Mesothelial cell of epicardium (in vitro differentiated cells): Measurements from ENCODE around the gene FRMPD4. TPM values are rescaled to one million over a fixed set of nuclear protein-coding genes. Genes with fewer than 3 reads are reported as not detected.

Experiments used
- DNase-seq, 2 experiments: peaks; one replicate each; pipeline ENCODE4 v3.0.0; 2021; ENCODE audit warnings: low spot score in 2 of 2; ENCODE audit not compliant: unreplicated experiment in 2 of 2
- H3K27ac Mint-ChIP-seq: 2 replicates; pipeline ENCODE4 v1.8.0; 2021; ENCODE audit warnings: mixed read lengths
- H3K27me3 Mint-ChIP-seq: 2 replicates; pipeline ENCODE4 v1.8.0; 2021; ENCODE audit warnings: low read depth, mixed read lengths
- H3K36me3 Mint-ChIP-seq: 2 replicates; pipeline ENCODE4 v1.8.0; 2021; ENCODE audit warnings: mixed read lengths
- H3K4me1 Mint-ChIP-seq: 2 replicates; pipeline ENCODE4 v1.8.0; 2021; ENCODE audit warnings: mixed read lengths
- H3K4me3 Mint-ChIP-seq: 2 replicates; pipeline ENCODE4 v1.8.0; 2021; ENCODE audit warnings: mild to moderate bottlenecking, moderate library complexity, mixed read lengths
- H3K9me3 Mint-ChIP-seq: 2 replicates; pipeline ENCODE4 v1.8.0; 2021; ENCODE audit warnings: mixed read lengths
- total RNA-seq: library from RNA; stranded (reverse); gene quantifications from 3 replicates; pipeline ENCODE4 v1.2.1, GENCODE V29; 2021
- TF ChIP-seq, protein P1 (sequence below): fragments of 200-600 bp; sonication (generic); IDR thresholded peaks from one replicate; pipeline ENCODE4 v1.5.0; 2021; ENCODE audit warnings: antibody characterized with exemption; ENCODE audit not compliant: unreplicated experiment

The FRMPD4 gene
- 0.02 to 0.07 TPM in 2 of 3 replicates, not detected in the other for total RNA-seq

DNA sequence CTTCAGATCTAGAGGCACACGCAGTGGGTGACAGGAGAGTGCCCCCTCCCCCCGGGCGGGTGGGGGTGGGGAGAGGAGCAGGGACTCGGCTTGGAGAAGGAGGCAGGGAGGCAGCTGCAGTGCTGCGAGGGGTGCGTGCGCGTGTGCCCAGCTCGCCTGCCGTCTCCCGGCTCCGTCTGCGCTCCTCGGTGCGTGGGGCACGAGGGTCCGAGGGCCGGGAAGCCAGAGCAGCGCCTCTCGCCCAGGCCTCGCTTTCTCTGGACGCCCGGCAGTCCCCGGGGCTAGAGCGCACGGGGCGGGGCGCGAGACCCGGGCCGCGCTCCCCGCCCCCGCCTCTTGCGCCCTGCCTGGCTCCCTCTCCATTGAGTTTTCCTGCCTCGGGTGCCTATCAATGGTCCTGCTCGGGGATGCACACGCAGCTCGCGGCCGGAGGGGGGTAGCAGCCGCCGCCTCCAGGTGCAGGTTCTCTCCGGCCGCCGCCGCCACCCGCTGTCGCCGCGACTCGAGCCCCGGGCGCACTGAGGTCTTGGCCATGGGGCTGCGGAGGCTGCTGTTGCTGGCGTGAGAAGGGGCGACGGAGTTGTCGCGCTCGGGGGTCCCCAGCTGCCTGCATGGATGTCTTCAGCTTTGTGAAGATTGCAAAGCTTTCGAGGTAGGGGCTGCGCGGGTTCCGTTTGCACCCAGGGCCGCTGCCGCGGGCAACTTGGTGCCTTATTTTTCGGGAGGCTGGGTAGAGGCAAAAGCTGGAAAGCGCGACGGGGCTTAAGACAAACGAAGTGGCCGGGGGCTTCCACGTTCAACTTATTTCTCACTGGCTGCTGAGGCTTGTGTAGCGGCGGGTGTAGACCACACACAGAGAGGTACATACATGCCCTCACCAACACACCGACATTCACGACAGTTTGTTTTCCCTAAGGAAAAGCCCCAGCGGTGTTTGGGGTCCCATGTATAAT lies at the start of gene FRMPD4:
Gene FRMPD4 (plus strand): TSS at position 113 of the 953 bp plus-strand sequence. CDS start 499 bp downstream, at position 612.
- no peak within 1 kb of the TSS for H3K27ac Mint-ChIP-seq
- H3K9me3 Mint-ChIP-seq: peaks cover 3% of the 10 kb centered on the region
- H3K4me1 Mint-ChIP-seq: peaks cover 7% of the 10 kb centered on the region
- TF ChIP-seq, protein P1, sequence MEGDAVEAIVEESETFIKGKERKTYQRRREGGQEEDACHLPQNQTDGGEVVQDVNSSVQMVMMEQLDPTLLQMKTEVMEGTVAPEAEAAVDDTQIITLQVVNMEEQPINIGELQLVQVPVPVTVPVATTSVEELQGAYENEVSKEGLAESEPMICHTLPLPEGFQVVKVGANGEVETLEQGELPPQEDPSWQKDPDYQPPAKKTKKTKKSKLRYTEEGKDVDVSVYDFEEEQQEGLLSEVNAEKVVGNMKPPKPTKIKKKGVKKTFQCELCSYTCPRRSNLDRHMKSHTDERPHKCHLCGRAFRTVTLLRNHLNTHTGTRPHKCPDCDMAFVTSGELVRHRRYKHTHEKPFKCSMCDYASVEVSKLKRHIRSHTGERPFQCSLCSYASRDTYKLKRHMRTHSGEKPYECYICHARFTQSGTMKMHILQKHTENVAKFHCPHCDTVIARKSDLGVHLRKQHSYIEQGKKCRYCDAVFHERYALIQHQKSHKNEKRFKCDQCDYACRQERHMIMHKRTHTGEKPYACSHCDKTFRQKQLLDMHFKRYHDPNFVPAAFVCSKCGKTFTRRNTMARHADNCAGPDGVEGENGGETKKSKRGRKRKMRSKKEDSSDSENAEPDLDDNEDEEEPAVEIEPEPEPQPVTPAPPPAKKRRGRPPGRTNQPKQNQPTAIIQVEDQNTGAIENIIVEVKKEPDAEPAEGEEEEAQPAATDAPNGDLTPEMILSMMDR: no peak
- peak within 1 kb of the TSS; percentile 65 for H3K4me3 Mint-ChIP-seq
- peaks cover 75% of the 10 kb centered on the region for H3K27me3 Mint-ChIP-seq
- peak in 1 of 2 experiments; percentile 38 for DNase-seq
- no peaks in the 10 kb centered on the region for H3K36me3 Mint-ChIP-seq

DNA sequence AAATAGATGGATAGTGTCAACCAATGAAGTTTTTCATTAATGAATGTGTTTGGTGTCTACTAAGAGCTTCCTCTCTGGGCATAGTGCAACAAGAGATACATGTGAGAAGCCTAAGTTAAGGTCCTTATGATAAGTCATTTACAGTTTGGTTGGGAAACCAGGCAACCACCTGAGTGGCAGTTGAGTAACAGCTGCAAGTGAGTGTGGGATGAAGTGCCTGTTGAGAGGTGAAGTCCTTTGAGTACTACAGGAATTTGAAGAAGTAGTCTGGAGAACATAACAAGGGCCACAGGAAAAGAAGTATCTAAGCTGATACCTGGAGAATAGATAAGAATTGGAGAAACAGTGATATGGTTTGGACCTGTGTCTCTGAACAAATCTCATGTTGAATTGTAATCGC lies 48.5 kb upstream of the FRMPD4 start:
- no peak overlapping the region for H3K4me3 Mint-ChIP-seq

DNA sequence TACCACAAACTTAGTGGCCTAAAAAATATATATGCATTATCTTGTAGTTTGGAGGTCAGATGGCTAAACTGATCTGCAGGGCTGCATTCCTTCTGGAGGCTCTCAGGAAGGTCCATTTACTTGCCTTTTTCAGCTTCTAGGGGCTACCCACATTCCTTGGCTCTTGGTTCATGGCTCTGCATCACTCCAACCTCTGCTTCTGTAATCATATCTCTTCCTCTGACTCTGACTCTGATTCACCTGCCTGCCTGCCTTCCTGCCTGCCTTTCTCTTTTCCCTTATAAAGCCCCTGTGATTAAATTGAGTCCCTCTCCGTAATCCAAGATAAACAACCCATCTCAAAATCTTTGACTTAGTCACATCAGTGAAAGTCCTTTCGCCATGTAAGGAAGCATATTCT lies 25.0 kb upstream of the FRMPD4 start:
- TF ChIP-seq, protein P1: no peak
- no peak for DNase-seq
- no peaks in the 10 kb centered on the region for H3K36me3 Mint-ChIP-seq
- peaks cover 6% of the 10 kb centered on the region for H3K4me1 Mint-ChIP-seq
- H3K27ac Mint-ChIP-seq: no peak overlapping the region
- H3K4me3 Mint-ChIP-seq: no peak overlapping the region
- H3K9me3 Mint-ChIP-seq: peaks cover 40% of the 10 kb centered on the region
- no peaks in the 10 kb centered on the region for H3K27me3 Mint-ChIP-seq

More for the DNA sequence above, 48.5 kb upstream of the FRMPD4 start:
- Mint-ChIP-seq H3K27me3 (peaks cover 1% of the 10 kb centered on the region), H3K36me3 (no peaks in the 10 kb centered on the region), H3K27ac (no peak overlapping the region), H3K4me1 (no peaks in the 10 kb centered on the region), H3K9me3 (peaks cover 46% of the 10 kb centered on the region)
- no peak for DNase-seq
- TF ChIP-seq, protein P1: no peak

DNA sequence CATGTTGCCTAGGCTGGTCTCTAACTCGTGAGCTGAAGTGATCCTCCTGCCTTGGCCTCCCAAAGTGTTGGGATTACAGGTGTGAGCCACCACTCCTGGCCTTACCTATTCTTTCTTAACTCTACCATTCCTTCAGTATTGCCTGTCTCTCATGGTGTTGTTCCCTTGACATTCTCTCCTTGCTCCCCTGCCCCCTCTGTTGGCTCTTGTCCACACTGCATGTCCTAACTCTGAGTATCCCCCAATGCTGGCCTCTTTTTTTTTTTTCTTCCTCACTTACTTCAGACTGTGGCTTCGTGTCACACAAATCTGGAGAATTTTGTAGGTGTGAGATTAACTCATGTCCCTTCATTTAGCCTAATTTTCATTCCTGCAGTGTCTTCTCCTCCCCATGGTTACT lies 22.9 kb upstream of the FRMPD4 start:
- Mint-ChIP-seq H3K36me3 (no peaks in the 10 kb centered on the region), H3K27me3 (no peaks in the 10 kb centered on the region), H3K4me3 (no peak overlapping the region), H3K9me3 (peaks cover 40% of the 10 kb centered on the region), H3K4me1 (peaks cover 6% of the 10 kb centered on the region), H3K27ac (no peak overlapping the region)
- DNase-seq: no peak
- TF ChIP-seq, protein P1: no peak

DNA sequence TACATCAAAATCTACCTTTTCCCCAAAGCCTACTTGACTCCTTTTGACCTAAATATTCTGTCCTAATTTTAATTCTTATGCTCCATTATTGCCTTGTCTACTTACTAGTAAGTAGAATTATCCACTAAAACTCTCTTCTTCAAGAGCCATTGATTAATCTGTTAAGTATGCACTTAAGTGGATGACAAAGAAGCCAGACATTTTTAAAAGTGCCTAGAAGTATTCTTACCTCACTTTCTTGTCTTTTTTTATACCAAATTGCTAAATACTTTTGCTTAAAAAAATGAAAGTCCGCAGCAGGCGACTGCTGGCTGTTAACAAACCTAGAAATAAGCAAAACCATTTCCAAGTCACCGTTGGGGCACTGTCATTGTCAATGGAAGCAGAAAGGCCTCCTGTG lies 20.1 kb upstream of the FRMPD4 start:
- H3K9me3 Mint-ChIP-seq: peaks cover 41% of the 10 kb centered on the region

More for the DNA sequence above, 20.1 kb upstream of the FRMPD4 start:
- no peaks in the 10 kb centered on the region for H3K27me3 Mint-ChIP-seq
- TF ChIP-seq, protein P1: no peak
- DNase-seq: no peak
- no peak overlapping the region for H3K4me3 Mint-ChIP-seq
- H3K36me3 Mint-ChIP-seq: no peaks in the 10 kb centered on the region
- H3K27ac Mint-ChIP-seq: no peak overlapping the region
- H3K4me1 Mint-ChIP-seq: peaks cover 6% of the 10 kb centered on the region
